GM13976 (cell line): ENCODE data around the gene RCOR1.
"Not testable (repeated sequence)": the region's sequence is repeated elsewhere in the genome, so short reads cannot be mapped to it uniquely, and the experiment has no call there.

Experiments used
- DNase-seq: peaks from one replicate; pipeline ENCODE4 v3.0.0; 2012; ENCODE audit warnings: low spot score
- in situ Hi-C: fragments of 300-500 bp; cut with MboI; formaldehyde crosslinking; loops from one replicate; pipeline ENCODE4 v1.12.0; 2022; ENCODE audit warnings: low sequenced_read_pairs, mixed read lengths, inconsistent platforms; ENCODE audit not compliant: unreplicated experiment
- TF ChIP-seq, protein P1 (sequence below): IDR thresholded peaks from 2 replicates; pipeline ENCODE4 v1.5.1; 2012; ENCODE audit warnings: borderline replicate concordance, mild to moderate bottlenecking; ENCODE audit not compliant: insufficient read depth; ENCODE audit errors: extremely low read depth, missing control alignments, control extremely low read depth

RCOR1 gene

DNA sequence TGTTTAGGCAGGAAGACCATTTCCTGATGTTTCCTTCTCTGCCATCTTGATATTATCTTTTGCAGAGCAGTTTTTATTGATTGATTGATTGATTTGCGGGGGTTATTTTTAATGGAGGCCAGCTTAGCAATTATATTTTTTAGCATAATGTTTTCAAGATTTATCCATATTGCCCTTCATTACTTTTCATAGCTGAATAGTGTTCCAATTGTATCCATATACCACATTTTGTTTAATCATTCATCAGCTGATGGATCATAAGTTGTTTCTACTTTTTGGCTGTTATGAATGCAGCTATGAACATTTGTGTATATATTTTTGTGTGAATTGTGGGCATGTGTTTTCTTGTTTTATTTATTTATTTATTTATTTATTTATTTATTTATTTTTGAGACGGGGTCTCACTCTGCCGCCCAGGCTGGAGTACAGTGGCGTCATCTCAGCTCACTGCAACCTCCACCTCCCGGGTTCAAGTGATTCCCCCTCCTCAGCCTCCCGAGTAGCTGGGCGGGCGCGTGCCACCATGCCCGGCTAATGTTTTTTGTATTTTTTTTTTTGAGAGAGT lies 20.9 kb upstream of the RCOR1 start:
- in situ Hi-C loops: no loop called here
- TF ChIP-seq, protein P1, sequence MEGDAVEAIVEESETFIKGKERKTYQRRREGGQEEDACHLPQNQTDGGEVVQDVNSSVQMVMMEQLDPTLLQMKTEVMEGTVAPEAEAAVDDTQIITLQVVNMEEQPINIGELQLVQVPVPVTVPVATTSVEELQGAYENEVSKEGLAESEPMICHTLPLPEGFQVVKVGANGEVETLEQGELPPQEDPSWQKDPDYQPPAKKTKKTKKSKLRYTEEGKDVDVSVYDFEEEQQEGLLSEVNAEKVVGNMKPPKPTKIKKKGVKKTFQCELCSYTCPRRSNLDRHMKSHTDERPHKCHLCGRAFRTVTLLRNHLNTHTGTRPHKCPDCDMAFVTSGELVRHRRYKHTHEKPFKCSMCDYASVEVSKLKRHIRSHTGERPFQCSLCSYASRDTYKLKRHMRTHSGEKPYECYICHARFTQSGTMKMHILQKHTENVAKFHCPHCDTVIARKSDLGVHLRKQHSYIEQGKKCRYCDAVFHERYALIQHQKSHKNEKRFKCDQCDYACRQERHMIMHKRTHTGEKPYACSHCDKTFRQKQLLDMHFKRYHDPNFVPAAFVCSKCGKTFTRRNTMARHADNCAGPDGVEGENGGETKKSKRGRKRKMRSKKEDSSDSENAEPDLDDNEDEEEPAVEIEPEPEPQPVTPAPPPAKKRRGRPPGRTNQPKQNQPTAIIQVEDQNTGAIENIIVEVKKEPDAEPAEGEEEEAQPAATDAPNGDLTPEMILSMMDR: no peak
- no peak for DNase-seq

DNA sequence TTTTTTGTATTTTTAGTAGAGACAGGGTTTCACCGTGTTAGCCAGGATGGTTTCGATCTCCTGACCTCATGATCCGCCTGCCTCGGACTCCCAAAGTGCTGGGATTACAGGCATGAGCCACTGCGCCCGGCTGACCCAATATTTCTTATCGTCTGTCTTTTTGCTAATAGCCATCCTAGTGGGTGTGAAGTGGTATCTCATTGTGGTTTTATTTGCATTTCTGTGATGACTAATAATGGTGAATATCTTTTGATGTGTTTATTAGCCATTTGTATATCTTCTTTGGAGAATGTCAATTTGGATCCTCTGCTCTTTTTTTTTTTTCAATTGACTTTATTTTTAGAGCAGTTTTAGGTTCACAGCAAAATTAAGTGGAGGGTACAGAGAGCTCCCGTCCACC lies 19.3 kb upstream of the RCOR1 start:
- DNase-seq, in situ Hi-C loops: not testable (repeated sequence)

DNA sequence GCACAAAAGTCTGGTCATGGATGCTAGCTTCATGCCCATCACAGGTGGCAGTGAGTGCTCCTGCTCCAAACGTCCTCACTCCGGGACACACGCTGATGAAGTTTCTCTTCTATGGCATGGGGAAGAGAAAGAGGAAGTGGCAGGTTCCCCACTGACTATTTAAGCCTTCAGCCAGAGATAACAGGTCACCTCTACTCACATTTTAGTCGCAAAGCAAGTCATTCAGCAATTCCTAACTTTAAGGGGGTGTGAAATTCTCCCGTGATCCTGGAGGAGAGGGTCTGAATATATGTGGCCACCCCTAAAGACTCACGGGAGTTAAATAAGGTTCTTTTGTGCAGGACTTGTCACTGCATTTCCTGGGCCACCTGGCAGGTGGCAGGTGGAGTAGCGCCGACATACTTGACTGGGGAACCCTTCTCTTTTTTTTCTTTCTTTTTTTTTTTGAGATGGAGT lies 18.8 kb upstream of the RCOR1 start:
- TF ChIP-seq, protein P1: no peak
- in situ Hi-C loops: no loop called here
- peak; percentile 63 for DNase-seq

DNA sequence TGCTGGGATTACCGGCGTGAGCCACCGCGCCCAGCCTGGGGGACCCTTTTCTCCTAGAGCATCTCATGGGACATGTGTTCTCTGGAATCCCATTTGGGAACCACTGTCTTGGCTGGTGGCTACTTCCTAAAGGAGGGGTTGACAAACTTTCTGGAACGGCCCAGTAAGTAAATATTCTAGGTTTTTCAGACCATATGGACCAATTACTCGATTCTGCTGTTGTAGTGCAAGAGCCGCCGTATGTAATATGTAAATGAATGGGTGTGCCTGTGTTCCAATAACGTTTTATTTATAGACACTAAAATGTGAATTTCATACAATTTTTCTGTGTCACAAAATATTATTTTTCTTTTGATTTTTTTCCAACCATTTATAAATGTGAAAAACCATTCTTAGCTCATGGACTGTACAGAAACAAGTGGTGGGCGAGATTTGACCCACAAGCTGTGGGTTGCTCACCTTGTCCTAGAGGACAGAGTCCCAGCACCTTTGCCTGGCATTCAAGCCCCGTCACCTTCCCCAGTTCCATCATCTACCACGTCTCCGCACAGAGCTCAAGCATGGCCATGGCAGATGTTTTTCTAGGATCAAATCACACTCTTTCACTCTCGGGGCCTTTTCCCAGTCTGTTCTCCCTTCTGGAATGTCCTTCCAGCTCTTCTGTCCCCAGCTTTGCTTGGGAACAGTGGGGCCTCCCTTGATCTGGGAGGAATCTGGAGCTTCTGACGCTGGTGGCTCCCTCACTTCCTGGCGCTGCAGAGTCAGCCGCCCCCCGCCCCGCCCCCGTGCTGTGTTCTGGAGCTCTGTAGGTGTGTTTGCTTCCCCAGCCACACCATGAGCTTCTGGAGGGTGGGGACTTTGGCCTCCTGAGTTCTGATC lies 17.9 kb upstream of the RCOR1 start:
- DNase-seq: no peak
- TF ChIP-seq, protein P1: no peak
- in situ Hi-C loops: no loop called here

DNA sequence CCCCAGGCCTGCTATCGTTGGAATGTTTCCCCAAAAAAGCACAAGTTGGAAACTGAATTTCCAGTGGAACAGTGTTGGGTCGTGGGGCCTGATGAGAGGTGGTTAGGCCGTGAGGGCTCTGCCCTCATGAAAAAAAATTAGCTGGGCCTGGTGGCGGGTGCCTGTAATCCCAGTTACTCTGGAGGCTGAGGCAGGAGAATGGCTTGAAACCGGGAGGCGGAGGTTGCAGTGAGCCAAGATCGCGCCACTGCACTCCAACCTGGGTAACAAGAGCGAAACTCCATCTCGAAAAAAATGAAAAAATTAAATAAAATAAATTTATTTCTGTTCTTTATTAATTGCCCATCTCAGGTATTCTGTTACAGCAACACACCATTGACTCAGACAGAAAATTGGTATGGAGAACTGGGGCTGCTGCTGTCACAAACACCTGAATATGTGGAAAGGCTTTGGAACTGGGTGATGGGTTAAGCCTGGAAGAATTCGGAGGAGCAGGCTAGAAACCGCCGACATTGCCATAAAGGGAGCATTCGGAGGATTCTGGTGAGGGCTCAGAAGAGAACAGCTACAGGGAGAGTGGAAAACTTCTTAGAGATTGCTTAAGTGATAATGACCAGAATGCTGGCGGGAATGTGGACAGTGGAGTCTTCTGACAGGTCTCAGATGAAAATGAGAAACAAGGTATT lies 17.1 kb upstream of the RCOR1 start:
- in situ Hi-C loops: no loop called here
- TF ChIP-seq, protein P1: no peak

DNA sequence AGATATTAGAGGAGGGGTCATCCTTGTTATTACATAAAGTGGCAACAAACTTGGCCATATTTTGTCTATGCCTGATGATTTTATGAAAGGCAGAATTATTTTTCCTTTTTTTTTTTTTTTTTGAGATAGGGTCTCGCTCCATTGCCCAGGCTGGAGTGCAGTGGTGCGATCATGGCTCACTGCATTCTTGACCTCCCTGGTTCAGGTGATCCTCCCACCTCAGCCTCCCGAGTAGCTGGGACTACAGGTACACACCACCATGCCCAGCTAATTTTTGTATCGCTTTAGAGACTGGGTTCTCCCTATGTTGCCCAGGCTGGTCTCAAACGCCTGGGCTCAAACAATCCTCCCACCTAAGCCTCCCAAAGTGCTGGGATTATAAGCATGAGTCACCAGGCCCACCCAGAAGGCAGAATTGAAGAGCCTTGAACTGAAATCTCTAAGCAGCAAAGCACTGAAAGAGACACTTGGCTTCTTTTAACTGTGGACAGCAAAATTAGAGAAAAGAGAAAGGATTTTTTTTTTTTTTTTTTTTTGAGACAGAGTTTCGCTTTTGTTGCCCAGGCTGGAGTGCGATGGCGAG lies 16.5 kb upstream of the RCOR1 start:
- DNase-seq, in situ Hi-C loops: not testable (repeated sequence)

More for the DNA sequence above, 17.1 kb upstream of the RCOR1 start:
- DNase-seq: no peak

DNA sequence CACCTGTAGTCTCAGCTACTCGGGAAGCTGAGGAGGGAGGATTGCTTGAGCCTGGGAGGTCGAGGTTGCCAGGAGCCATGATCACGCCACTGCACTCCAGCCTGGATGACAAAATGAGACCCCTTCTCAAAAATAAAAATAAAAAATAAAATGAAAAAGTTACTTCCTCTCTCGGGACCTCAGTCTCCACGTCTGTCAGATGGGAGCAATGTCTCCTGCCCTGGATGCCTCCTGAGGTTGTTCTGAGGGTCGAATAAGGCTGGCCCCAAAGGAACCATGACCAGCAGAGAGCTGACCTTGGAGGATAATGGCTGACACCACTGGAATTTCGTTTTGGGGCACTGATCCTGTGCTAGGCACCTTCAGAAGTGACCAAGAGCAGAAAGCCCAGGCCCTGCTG lies 13.6 kb upstream of the RCOR1 start:
- no peak for DNase-seq
- in situ Hi-C loops: no loop called here
- TF ChIP-seq, protein P1: no peak
